NB4 (cell line): ENCODE data around the gene JAG2.

Experiments used
- CTCF ChIP-seq: IDR thresholded peaks from one replicate; pipeline ENCODE4 v1.5.1; 2012; ENCODE audit warnings: low read depth, low read length
- MYC ChIP-seq: IDR thresholded peaks from 2 replicates; pipeline ENCODE4 v1.6.1; 2011; ENCODE audit warnings: low read depth, low read length
- POLR2A ChIP-seq: IDR thresholded peaks from 2 replicates; pipeline ENCODE4 v1.6.1; 2011; ENCODE audit warnings: mild to moderate bottlenecking; ENCODE audit not compliant: insufficient read length; ENCODE audit errors: extremely low read depth

- TF ChIP-seq CTCF (peak; percentile 4), POLR2A (no peak), MYC (no peak)
These were observed 9.7 kb upstream of the JAG2 start for GRCh38 chr14:105178069-105178867.
